Neural progenitor cell (in vitro differentiated cells): ENCODE measurements around the gene ARHGEF4. TPM values are rescaled to one million over a fixed set of nuclear protein-coding genes. Genes with fewer than 3 reads are reported as not detected.
A peak's percentile ranks its signal among the peaks of the same experiment; 100 is the strongest.

ENCODE experiments used
- DNase-seq: peaks from one replicate; pipeline ENCODE4 v3.0.0-alpha.2; 2016; ENCODE audit warnings: low spot score
- H2AFZ ChIP-seq: fragments of 200-600 bp; sonication (generic); replicated peaks from 2 replicates; pipeline ENCODE4 v1.6.1; 2016; ENCODE audit warnings: antibody characterized with exemption
- H3F3A ChIP-seq: fragments of 200-600 bp; sonication (generic); 2 replicates; pipeline ENCODE4 v1.6.1; 2016; ENCODE audit warnings: antibody characterized with exemption, low read depth
- H3K27ac ChIP-seq: fragments of 200-600 bp; sonication (generic); 2 replicates; pipeline ENCODE4 v1.5.1; 2016; ENCODE audit warnings: mild to moderate bottlenecking
- H3K27me3 ChIP-seq: fragments of 200-600 bp; sonication (generic); 2 replicates; pipeline ENCODE4 v1.6.1; 2016; ENCODE audit warnings: mild to moderate bottlenecking, moderate library complexity
- H3K36me3 ChIP-seq: fragments of 200-600 bp; sonication (generic); 2 replicates; pipeline ENCODE4 v1.5.1; 2016
- H3K4me1 ChIP-seq: fragments of 200-600 bp; sonication (generic); 2 replicates; pipeline ENCODE4 v1.6.1; 2016; ENCODE audit warnings: mixed run types
- H3K4me2 ChIP-seq: fragments of 200-600 bp; sonication (generic); 2 replicates; pipeline ENCODE4 v1.6.1; 2016
- H3K4me3 ChIP-seq: fragments of 200-600 bp; sonication (generic); 2 replicates; pipeline ENCODE4 v1.5.1; 2016
- H3K79me2 ChIP-seq: fragments of 200-600 bp; sonication (generic); 2 replicates; pipeline ENCODE4 v1.6.1; 2016; ENCODE audit warnings: low read depth
- H3K9ac ChIP-seq: fragments of 200-600 bp; sonication (generic); 2 replicates; pipeline ENCODE4 v1.6.1; 2016
- H3K9me3 ChIP-seq: fragments of 200-600 bp; sonication (generic); 2 replicates; pipeline ENCODE4 v1.5.1; 2016; ENCODE audit warnings: low read depth
- H4K20me1 ChIP-seq: fragments of 200-600 bp; sonication (generic); 2 replicates; pipeline ENCODE4 v1.6.1; 2016; ENCODE audit warnings: low read depth
- H3K27ac Mint-ChIP-seq: 3 replicates; pipeline ENCODE4 v1.8.0; 2021; ENCODE audit warnings: mixed read lengths
- H3K27me3 Mint-ChIP-seq: 2 replicates; pipeline ENCODE4 v1.8.0; 2022; ENCODE audit warnings: low read depth, mild to moderate bottlenecking, inconsistent platforms, moderate library complexity, mixed read lengths; ENCODE audit not compliant: insufficient read depth
- H3K36me3 Mint-ChIP-seq: 3 replicates; pipeline ENCODE4 v1.8.0; 2021; ENCODE audit warnings: mixed read lengths
- H3K4me1 Mint-ChIP-seq: 3 replicates; pipeline ENCODE4 v1.8.0; 2021; ENCODE audit warnings: mixed read lengths
- H3K4me3 Mint-ChIP-seq: 3 replicates; pipeline ENCODE4 v1.8.0; 2021; ENCODE audit warnings: mild to moderate bottlenecking, moderate library complexity, mixed read lengths
- H3K9me3 Mint-ChIP-seq: 3 replicates; pipeline ENCODE4 v1.8.0; 2020; ENCODE audit warnings: mixed read lengths
- EZH2 ChIP-seq: fragments of 200-600 bp; sonication (generic); IDR thresholded peaks from 2 replicates; pipeline ENCODE4 v1.6.1; 2017; ENCODE audit warnings: antibody characterized with exemption, mild to moderate bottlenecking, moderate library complexity
- EZH2phosphoT487 ChIP-seq: fragments of 200-600 bp; sonication (generic); IDR thresholded peaks from 2 replicates; pipeline ENCODE4 v1.6.1; 2017; ENCODE audit warnings: antibody characterized with exemption
- total RNA-seq: library from RNA; depleted of rRNA; stranded (reverse); fragments of >200 nt; gene quantifications from 2 replicates; pipeline ENCODE4 v1.2.3, GENCODE V29; 2015; ENCODE audit warnings: low replicate concordance
- TF ChIP-seq, protein P1 (sequence below): fragments of 200-600 bp; sonication (generic); IDR thresholded peaks from 2 replicates; pipeline ENCODE4 v1.5.1; 2017; ENCODE audit warnings: antibody characterized with exemption, mild to moderate bottlenecking

ARHGEF4 gene
- total RNA-seq, 1 donor from 2014 or later: 22.8 TPM

GRCh38 chr2:130828461-130828860, 8.3 kb upstream of the ARHGEF4 start:
- DNase-seq: no peak
- H3K27me3 ChIP-seq: no peaks in the 10 kb centered on the region
- H3K4me3 ChIP-seq: no peak overlapping the region
- no peak overlapping the region for H3K27ac Mint-ChIP-seq
- no peaks in the 10 kb centered on the region for H4K20me1 ChIP-seq
- H3K27ac ChIP-seq: no peak overlapping the region
- H3K9ac ChIP-seq: no peak overlapping the region
- H3F3A ChIP-seq: peaks cover 20% of the 10 kb centered on the region
- no peaks in the 10 kb centered on the region for H3K36me3 ChIP-seq
- H3K9me3 ChIP-seq: no peaks in the 10 kb centered on the region
- H3K4me1 Mint-ChIP-seq: peaks cover 75% of the 10 kb centered on the region
- H3K9me3 Mint-ChIP-seq: no peaks in the 10 kb centered on the region
- H3K4me2 ChIP-seq: no peak overlapping the region
- H3K79me2 ChIP-seq: no peaks in the 10 kb centered on the region
- H3K36me3 Mint-ChIP-seq: no peaks in the 10 kb centered on the region
- TF ChIP-seq EZH2phosphoT487: no peak
- no peak for TF ChIP-seq EZH2
- TF ChIP-seq, protein P1, sequence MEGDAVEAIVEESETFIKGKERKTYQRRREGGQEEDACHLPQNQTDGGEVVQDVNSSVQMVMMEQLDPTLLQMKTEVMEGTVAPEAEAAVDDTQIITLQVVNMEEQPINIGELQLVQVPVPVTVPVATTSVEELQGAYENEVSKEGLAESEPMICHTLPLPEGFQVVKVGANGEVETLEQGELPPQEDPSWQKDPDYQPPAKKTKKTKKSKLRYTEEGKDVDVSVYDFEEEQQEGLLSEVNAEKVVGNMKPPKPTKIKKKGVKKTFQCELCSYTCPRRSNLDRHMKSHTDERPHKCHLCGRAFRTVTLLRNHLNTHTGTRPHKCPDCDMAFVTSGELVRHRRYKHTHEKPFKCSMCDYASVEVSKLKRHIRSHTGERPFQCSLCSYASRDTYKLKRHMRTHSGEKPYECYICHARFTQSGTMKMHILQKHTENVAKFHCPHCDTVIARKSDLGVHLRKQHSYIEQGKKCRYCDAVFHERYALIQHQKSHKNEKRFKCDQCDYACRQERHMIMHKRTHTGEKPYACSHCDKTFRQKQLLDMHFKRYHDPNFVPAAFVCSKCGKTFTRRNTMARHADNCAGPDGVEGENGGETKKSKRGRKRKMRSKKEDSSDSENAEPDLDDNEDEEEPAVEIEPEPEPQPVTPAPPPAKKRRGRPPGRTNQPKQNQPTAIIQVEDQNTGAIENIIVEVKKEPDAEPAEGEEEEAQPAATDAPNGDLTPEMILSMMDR: no peak
- H2AFZ ChIP-seq: peak overlapping the region; percentile 48
- H3K4me1 ChIP-seq: peaks cover 42% of the 10 kb centered on the region
- peaks cover 11% of the 10 kb centered on the region for H3K27me3 Mint-ChIP-seq
- no peak overlapping the region for H3K4me3 Mint-ChIP-seq

DNA sequence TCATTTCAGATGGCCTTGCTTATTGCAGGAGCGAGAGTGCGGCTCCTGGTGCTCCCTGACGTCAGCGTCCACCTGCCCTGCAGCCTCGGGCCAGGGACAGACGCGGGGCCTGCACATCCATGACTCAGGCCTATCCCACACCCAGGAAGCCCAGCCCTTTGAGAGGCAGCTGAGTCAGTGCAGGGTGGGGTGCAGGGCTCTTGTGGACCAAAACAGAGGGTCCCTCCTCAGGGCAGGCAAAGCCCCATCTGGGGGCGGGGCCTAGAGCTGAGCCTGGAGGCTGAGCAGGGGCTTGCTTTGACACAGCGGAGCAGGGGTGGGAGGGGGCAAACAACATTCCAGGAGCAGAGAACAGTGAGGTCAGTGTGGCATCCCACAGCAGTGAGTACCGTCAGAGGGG, 7.7 kb upstream of the ARHGEF4 start:
- Histone ChIP-seq H4K20me1 (no peaks in the 10 kb centered on the region), H3K27ac (no peak overlapping the region), H2AFZ (peak overlapping the region; percentile 48), H3K4me3 (no peak overlapping the region), H3K9ac (no peak overlapping the region), H3F3A (peaks cover 20% of the 10 kb centered on the region), H3K4me2 (no peak overlapping the region), H3K4me1 (peaks cover 44% of the 10 kb centered on the region), H3K27me3 (no peaks in the 10 kb centered on the region), H3K9me3 (no peaks in the 10 kb centered on the region), H3K36me3 (no peaks in the 10 kb centered on the region), H3K79me2 (no peaks in the 10 kb centered on the region)
- Mint-ChIP-seq H3K36me3 (no peaks in the 10 kb centered on the region), H3K4me1 (peaks cover 74% of the 10 kb centered on the region), H3K27me3 (peaks cover 11% of the 10 kb centered on the region), H3K9me3 (no peaks in the 10 kb centered on the region), H3K4me3 (no peak overlapping the region), H3K27ac (no peak overlapping the region)
- peak; percentile 76 for DNase-seq
- TF ChIP-seq EZH2phosphoT487 (no peak), EZH2 (no peak)
- TF ChIP-seq, protein P1: no peak

GRCh38 chr2:130830538-130830937, 6.2 kb upstream of the ARHGEF4 start:
- Histone ChIP-seq H3F3A (peaks cover 23% of the 10 kb centered on the region), H2AFZ (no peak overlapping the region), H4K20me1 (no peaks in the 10 kb centered on the region), H3K27ac (no peak overlapping the region), H3K9me3 (no peaks in the 10 kb centered on the region), H3K9ac (no peak overlapping the region), H3K36me3 (no peaks in the 10 kb centered on the region), H3K4me3 (no peak overlapping the region), H3K27me3 (no peaks in the 10 kb centered on the region), H3K4me2 (no peak overlapping the region), H3K4me1 (peaks cover 53% of the 10 kb centered on the region), H3K79me2 (no peaks in the 10 kb centered on the region)
- TF ChIP-seq EZH2phosphoT487 (no peak), EZH2 (no peak)
- TF ChIP-seq, protein P1: no peak
- H3K27me3 Mint-ChIP-seq: peaks cover 11% of the 10 kb centered on the region
- no peaks in the 10 kb centered on the region for H3K9me3 Mint-ChIP-seq
- peak overlapping the region; percentile 6 for H3K4me3 Mint-ChIP-seq
- H3K4me1 Mint-ChIP-seq: peaks cover 76% of the 10 kb centered on the region
- no peak for DNase-seq
- H3K36me3 Mint-ChIP-seq: no peaks in the 10 kb centered on the region
- peak overlapping the region; percentile 81 for H3K27ac Mint-ChIP-seq
